Skeletal muscle tissue (tissue), 4 donors: Measurements from ENCODE around the gene PCGF6. TPM values are rescaled to one million over a fixed set of nuclear protein-coding genes. Genes with fewer than 3 reads are reported as not detected.
A peak's percentile ranks its signal among the peaks of the same experiment; 100 is the strongest.

Experiments used
- H3K27ac ChIP-seq: one replicate; pipeline ENCODE4 v1.7.0; 2013; ENCODE audit warnings: mild to moderate bottlenecking, low read depth, low read length, inconsistent platforms
- H3K27me3 ChIP-seq, 3 donors: one replicate each; pipeline ENCODE4 v1.7.0; 2013; ENCODE audit warnings: low read length in 3 of 3; ENCODE audit not compliant: control insufficient read depth in 3 of 3, insufficient read depth in 3 of 3
- H3K36me3 ChIP-seq, 3 donors: one replicate each; pipeline ENCODE4 v1.7.0; 2013; ENCODE audit warnings: low read length in 3 of 3; ENCODE audit not compliant: control insufficient read depth in 3 of 3, insufficient read depth in 3 of 3
- H3K4me1 ChIP-seq, 3 donors: one replicate each; pipeline ENCODE4 v1.7.0; 2013; ENCODE audit warnings: low read length in 3 of 3, mild to moderate bottlenecking in 3 of 3; ENCODE audit not compliant: control insufficient read depth in 3 of 3, insufficient read depth in 3 of 3
- H3K4me3 ChIP-seq, 3 donors: one replicate each; pipeline ENCODE4 v1.7.0; 2013; ENCODE audit warnings: low read length in 3 of 3
- H3K9ac ChIP-seq, 3 donors: one replicate each; pipeline ENCODE4 v1.7.0; 2013; ENCODE audit warnings: low read length in 3 of 3, mild to moderate bottlenecking in 3 of 3, moderate library complexity in 2 of 3, low read depth in 1 of 3
- H3K9me3 ChIP-seq, 3 donors: one replicate each; pipeline ENCODE4 v1.7.0; 2013; ENCODE audit warnings: low read length in 3 of 3; ENCODE audit not compliant: control insufficient read depth in 3 of 3
- total RNA-seq: library from RNA; depleted of rRNA; stranded (reverse); fragments of >200 nt; gene quantifications from one replicate; pipeline ENCODE4 v1.2.3, GENCODE V29; 2014
- donor health status: Osteomylitis.

The PCGF6 gene
- total RNA-seq, 1 donor from 2014 or later = 9.4 TPM

DNA sequence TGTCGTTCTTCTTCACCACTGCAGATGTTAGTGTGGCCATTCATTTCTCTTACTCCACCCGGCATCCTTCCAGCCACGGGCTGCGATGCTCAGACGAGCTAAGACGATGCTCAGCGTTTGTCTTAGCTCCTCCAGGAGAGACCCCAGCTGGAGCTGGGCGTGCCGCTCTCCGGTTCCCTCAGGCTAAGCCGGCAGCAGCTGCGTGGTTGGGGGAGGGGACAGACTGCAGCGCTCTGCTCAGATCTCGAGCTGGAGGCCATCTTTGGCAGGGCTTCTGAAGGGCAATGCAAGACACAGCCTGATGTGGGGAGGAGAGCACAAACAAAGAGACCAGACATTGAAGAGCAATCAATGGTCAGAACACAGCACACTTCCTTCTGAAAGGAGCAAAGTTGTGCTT, 69.2 kb downstream of the PCGF6 start:
- no peaks in the 10 kb centered on the region for H3K36me3 ChIP-seq
- no peaks in the 10 kb centered on the region for H3K9me3 ChIP-seq
- no peak overlapping the region for H3K4me3 ChIP-seq
- H3K9ac ChIP-seq = no peak overlapping the region
- H3K27me3 ChIP-seq = peaks cover 36 to 48% (median 46%) of the 10 kb centered on the region in 3 donors
- H3K4me1 ChIP-seq = peaks cover 0 to 8% (median 8%) of the 10 kb centered on the region in 3 donors
- no peak overlapping the region for H3K27ac ChIP-seq

DNA sequence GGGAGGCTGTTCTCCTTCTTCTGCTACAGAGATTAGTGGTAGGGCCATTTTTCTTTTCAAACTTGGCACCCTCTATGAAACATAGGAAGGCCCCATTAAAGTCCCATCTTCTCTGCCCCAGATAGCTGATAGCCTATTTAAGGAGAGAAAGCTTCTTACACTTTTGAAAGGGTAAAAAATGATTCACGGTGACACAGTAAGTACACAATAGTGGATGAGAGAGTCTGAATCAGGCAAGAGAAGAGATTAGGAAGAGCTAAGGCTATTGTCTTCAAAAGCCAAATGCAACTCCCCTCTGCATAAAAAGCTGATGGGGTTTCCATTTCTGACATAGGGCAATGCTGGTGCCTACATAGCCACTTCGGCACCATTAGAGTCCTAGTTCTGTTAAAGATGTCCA, 70.4 kb downstream of the PCGF6 start:
- Histone ChIP-seq H3K36me3 (no peaks in the 10 kb centered on the region), H3K9ac (no peak overlapping the region), H3K4me3 (no peak overlapping the region), H3K4me1 (peaks cover 0 to 8% (median 8%) of the 10 kb centered on the region in 3 donors), H3K9me3 (no peaks in the 10 kb centered on the region), H3K27ac (no peak overlapping the region), H3K27me3 (peaks cover 49 to 53% (median 53%) of the 10 kb centered on the region in 3 donors)

DNA sequence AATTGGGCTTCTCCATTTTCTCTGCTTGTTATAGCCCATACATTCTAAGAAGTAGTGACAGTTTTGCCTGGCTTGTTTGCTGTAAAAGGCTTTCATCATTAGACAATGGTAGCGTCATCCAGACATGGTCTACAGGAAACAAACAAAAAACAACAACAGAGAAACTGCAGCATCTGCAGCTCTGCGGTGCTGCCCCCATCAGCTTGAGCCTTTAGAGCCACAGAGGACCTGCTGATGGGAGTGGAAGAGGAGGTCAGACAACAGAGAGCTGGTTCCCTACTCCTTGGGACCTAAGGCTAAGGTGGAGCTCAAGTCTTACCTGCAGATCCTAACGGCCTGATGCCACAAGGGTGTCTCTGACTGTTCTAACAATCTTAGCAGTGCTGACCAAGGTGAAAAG, 70.9 kb downstream of the PCGF6 start:
- no peaks in the 10 kb centered on the region for H3K9me3 ChIP-seq
- H3K4me3 ChIP-seq = no peak overlapping the region
- no peak overlapping the region for H3K27ac ChIP-seq
- H3K27me3 ChIP-seq = peaks cover 52 to 57% (median 56%) of the 10 kb centered on the region in 3 donors
- no peak overlapping the region for H3K9ac ChIP-seq
- H3K36me3 ChIP-seq = no peaks in the 10 kb centered on the region
- H3K4me1 ChIP-seq = peaks cover 0 to 8% (median 8%) of the 10 kb centered on the region in 3 donors

DNA sequence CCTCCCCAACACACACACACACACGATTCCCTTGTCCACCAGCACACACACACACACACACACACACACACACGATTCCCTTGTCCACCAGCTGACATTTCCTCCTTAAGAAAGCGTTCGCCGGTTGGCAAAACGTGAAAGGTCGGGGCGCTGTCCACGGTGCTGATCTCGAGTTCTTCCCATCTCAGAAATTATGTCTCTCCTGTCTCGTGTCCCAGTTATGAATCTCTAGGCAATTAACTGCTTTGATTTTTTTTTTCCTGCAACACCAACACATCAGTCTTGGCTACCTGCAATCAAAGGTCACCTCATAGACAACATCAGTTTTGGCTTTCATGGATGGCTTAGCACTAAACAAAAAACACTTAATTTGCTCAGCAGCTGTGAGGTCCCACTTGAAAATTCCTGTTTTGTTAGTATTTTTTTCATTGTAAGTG, 72.1 kb downstream of the PCGF6 start:
- no peak overlapping the region for H3K4me3 ChIP-seq
- no peaks in the 10 kb centered on the region for H3K36me3 ChIP-seq
- H3K9me3 ChIP-seq = no peaks in the 10 kb centered on the region
- peaks cover 0 to 8% (median 8%) of the 10 kb centered on the region in 3 donors for H3K4me1 ChIP-seq
- no peak overlapping the region for H3K27ac ChIP-seq
- peaks cover 52 to 58% (median 56%) of the 10 kb centered on the region in 3 donors for H3K27me3 ChIP-seq
- H3K9ac ChIP-seq = no peak overlapping the region

DNA sequence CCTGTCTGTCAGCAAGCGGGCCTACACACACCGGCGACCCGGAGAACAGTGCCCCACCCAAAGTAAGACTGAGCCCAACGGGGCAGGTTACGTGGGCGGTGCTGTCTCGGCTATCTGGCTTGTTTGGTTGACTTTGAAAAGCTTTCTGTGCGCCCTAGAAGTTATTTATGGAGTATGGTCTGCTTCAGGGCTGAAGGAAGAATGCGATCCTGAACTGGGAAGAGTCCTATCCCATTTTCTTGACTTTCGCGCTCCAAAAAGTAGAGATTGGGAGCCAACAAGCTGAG, 72.5 kb downstream of the PCGF6 start:
- Histone ChIP-seq H3K9ac (no peak overlapping the region), H3K9me3 (no peaks in the 10 kb centered on the region), H3K36me3 (no peaks in the 10 kb centered on the region), H3K4me3 (no peak overlapping the region), H3K4me1 (peaks cover 0 to 8% (median 8%) of the 10 kb centered on the region in 3 donors), H3K27me3 (peaks cover 52 to 58% (median 56%) of the 10 kb centered on the region in 3 donors), H3K27ac (no peak overlapping the region)

DNA sequence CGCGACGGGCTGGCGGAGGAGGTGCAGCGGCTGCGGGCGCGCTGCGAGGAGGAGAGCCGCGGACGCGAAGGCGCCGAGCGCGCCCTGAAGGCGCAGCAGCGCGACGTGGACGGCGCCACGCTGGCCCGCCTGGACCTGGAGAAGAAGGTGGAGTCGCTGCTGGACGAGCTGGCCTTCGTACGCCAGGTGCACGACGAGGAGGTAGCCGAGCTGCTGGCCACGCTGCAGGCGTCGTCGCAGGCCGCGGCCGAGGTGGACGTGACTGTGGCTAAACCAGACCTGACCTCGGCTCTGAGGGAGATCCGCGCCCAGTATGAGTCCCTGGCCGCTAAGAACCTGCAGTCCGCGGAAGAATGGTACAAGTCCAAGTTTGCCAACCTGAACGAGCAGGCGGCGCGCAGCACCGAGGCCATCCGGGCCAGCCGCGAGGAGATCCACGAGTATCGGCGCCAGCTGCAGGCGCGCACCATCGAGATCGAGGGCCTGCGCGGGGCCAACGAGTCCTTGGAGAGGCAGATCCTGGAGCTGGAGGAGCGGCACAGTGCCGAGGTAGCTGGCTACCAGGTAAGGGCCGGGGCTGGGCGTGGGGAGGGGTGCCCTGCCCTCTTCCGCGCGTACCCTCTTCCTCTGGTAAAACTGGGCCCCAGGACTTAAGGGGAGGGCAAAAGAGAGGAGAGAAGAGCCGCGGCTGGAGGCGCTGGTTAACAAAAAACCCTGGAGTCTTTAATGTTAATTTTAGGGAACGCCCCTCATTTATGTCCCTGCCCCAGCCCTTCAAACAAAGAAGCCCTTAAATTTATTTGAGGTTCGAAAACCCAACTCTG, 73.0 kb downstream of the PCGF6 start:
- H3K27me3 ChIP-seq = peaks cover 52 to 58% (median 56%) of the 10 kb centered on the region in 3 donors
- H3K36me3 ChIP-seq = no peaks in the 10 kb centered on the region
- no peak overlapping the region for H3K9ac ChIP-seq
- H3K4me1 ChIP-seq = peaks cover 0 to 8% (median 8%) of the 10 kb centered on the region in 3 donors
- no peaks in the 10 kb centered on the region for H3K9me3 ChIP-seq
- peak overlapping the region in 1 of 3 donors; percentile 40 for H3K4me3 ChIP-seq
- no peak overlapping the region for H3K27ac ChIP-seq

DNA sequence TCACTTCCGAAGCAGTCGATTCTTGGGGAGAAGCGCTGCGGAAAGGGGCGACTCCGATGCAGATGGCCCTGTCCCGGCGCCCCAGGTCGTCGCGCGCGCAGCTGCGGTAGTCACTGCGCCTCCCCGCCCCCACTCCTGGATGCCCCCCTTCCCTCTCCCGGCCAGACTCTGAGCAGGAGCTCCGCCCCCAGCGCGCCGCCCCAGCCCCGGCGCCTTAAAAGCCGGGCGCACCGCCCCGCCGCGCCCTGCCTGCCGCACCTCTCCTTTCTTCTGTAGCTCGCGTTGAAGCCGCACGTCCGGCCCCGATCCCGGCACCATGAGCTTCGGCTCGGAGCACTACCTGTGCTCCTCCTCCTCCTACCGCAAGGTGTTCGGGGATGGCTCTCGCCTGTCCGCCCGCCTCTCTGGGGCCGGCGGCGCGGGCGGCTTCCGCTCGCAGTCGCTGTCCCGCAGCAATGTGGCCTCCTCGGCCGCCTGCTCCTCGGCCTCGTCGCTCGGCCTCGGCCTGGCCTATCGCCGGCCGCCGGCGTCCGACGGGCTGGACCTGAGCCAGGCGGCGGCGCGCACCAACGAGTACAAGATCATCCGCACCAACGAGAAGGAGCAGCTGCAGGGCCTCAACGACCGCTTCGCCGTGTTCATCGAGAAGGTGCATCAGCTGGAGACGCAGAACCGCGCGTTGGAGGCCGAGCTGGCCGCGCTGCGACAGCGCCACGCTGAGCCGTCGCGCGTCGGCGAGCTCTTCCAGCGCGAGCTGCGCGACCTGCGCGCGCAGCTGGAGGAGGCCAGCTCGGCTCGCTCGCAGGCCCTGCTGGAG, 73.8 kb downstream of the PCGF6 start, which contains the start of gene INA:
Gene INA (plus strand): TSS at position 243 of the 817 bp plus-strand sequence. CDS start 74 bp downstream, at position 317.
- Histone ChIP-seq H3K4me1 (peaks cover 0 to 8% (median 8%) of the 10 kb centered on the region in 3 donors), H3K4me3 (peak within 1 kb of the TSS in 1 of 3 donors; percentile 40), H3K27ac (no peak within 1 kb of the TSS), H3K36me3 (no peaks in the 10 kb centered on the region), H3K9me3 (no peaks in the 10 kb centered on the region), H3K27me3 (peaks cover 52 to 58% (median 54%) of the 10 kb centered on the region in 3 donors), H3K9ac (no peak within 1 kb of the TSS)

DNA sequence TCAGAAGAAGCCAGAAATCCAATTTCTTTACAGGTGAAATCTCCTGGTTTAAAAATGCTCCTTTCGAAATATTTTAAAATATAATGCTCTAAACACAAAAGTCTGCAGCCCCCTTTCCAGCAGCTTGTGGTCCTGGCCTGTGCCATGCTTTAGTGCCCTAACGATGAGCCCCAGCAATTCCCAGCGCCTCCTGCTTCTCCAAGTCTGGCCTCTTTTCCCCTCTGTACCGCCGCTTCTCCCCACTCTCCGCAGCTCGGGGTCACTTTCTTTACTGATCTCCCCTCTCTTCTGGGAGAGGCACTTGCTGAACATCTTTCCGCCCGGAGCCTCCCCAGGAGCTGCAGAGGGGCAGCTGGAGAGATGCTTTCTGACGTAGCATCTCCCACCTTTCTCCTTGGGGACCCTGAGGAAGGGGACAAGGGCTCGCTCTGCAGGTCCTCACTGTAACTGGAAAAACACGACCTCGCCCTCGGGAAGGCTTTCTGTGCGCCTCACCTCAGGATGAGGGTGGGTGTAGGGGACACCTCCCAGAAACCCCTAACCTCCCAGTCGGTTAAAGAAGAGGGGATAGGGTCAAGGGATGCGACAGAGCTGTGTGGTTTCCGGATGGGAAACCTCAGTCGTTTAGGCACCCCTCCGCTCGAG, 74.6 kb downstream of the PCGF6 start:
- Histone ChIP-seq H3K27ac (no peak overlapping the region), H3K9ac (no peak overlapping the region), H3K36me3 (no peaks in the 10 kb centered on the region), H3K9me3 (no peaks in the 10 kb centered on the region), H3K4me1 (peaks cover 0 to 8% (median 8%) of the 10 kb centered on the region in 3 donors), H3K4me3 (no peak overlapping the region), H3K27me3 (peaks cover 47 to 57% (median 48%) of the 10 kb centered on the region in 3 donors)

DNA sequence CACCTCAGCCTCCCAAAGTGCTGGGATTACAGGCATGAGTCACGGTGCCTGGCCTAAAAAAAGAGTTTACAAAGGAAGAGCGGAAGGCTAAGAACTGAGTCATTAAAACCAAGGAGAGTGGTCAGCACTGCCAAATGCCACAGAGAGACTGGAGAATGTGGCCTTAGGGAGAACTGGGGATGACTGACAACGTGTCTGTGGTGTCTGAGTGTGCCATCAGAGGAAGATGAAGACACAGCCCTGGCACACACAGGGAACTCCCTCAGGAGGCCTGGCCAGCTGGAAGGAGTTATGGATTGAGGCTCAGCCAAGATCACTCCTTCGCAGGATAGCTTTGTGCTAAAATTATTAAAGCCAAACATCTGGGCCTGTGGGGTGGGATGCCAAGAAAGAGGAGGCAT, 77.9 kb downstream of the PCGF6 start:
- Histone ChIP-seq H3K4me3 (no peak overlapping the region), H3K27me3 (peaks cover 23 to 34% (median 33%) of the 10 kb centered on the region in 3 donors), H3K27ac (no peak overlapping the region), H3K9ac (no peak overlapping the region), H3K9me3 (no peaks in the 10 kb centered on the region), H3K36me3 (no peaks in the 10 kb centered on the region), H3K4me1 (peaks cover 0 to 8% (median 8%) of the 10 kb centered on the region in 3 donors)
